ENCODE data around the gene CDC42BPG. TPM values are rescaled to one million over a fixed set of nuclear protein-coding genes. Genes with fewer than 3 reads are reported as not detected.
A peak's percentile ranks its signal among the peaks of the same experiment; 100 is the strongest.

The CDC42BPG gene
- total and polyA plus RNA-seq, 10 of the 15 experiments (the other 5 are each of a cell fraction or from before 2014, with no cell fraction given) = 0.02 to 1.3 (median 0.09) TPM; not detected in 1

DNA sequence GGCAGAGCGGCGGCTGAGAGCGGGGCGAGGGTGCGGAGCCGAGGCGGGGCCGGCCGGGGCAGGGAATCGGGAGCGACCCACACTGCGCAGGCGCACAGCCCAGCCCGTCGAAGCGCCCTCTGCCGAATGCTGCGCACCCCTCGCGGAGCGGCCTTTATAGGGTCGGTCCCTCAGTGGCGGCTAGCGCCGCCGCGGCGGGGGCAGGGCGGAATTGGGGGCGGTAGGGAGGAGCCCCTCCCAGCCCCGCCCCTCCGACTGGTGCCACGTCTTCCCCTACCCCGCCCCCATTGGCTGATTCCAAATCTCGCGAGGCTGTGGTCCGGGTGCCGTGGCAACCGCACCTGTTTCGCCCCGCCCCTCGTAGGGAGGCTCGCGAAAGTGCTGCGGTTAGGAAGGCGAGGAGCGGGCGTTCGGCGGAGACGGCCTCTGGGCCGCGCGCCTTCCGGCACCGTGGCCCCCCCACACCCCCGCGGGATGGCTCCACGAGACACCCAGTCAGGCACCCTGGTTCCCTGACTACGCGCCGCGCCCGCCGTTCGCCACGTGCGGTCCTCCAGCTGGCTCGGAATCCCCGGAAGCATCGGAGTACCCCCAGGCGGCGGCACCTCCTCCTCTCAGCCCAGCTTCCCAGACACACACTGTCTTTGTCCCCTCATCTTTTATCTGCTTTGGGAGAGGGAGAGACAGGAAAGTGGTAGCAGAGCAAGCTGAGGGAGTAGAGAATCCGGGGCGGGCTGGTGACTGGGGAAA, 34.2 kb upstream of the CDC42BPG start, which contains the start of gene EHD1:
Gene EHD1 (minus strand): TSS at position 128 of the 750 bp plus-strand sequence. CDS start 157 bp downstream, outside the sequence.
- CTCF ChIA-PET = interaction anchor here (4.7 to 30.0 kb wide), 3 partner anchors 10 to 22 kb away, joined by 27 to 1208 read pairs (median 63); partner anchors contain the start of gene CDC42BPG
- H3K9me3 ChIP-seq (replicated peaks; ENCODE audit: control insufficient read depth, insufficient read depth, low read length) = no peaks in the 10 kb centered on the region
- POLR2A ChIA-PET = interaction anchor here (0.6 to 19.9 kb wide), 5 partner anchors 9 to 45 kb away, joined by 3 to 620 read pairs (median 4); no protein-coding TSS in a partner anchor
- H3K36me3 ChIP-seq (ENCODE audit: control insufficient read depth in 2 of 2, insufficient read depth in 2 of 2, low read length in 1 of 2) = peaks cover 0 to 5% of the 10 kb centered on the region in 2 experiments; a peak in 2 of 4 replicates
- peak; percentile 92 for DNase-seq (ENCODE audit: low read depth, low spot score)
- peaks cover 55% of the 10 kb centered on the region for H3K79me2 ChIP-seq (ENCODE audit: control insufficient read depth, insufficient read depth, low read length)
- RAD21 ChIA-PET (ENCODE audit: unreplicated experiment) = interaction anchor here (0.8 to 12.5 kb wide), 4 partner anchors 9 to 28 kb away, joined by 3 to 253 read pairs (median 110); no protein-coding TSS in a partner anchor
- WGBS (ENCODE audit: insufficient coverage, insufficient replicate concordance, low lambda C conversion rate, missing lambda C conversion rate) = 2% methylated on average over 65 of the region's 75 CpGs
- peaks cover 30% of the 10 kb centered on the region for H3K4me1 ChIP-seq (ENCODE audit: control insufficient read depth, insufficient read depth, low read length)
- SMC1A ChIA-PET (ENCODE audit: uncharacterized antibody, unreplicated experiment) = interaction anchor here (0.7 to 11.5 kb wide), 4 partner anchors 8 to 28 kb away, joined by 3 to 227 read pairs (median 114); no protein-coding TSS in a partner anchor
- peak; percentile 68 for FAIRE-seq
- H3K4me2 ChIP-seq (ENCODE audit: control insufficient read depth, insufficient read depth) = peak within 1 kb of the TSS; percentile 98
- no peaks in the 10 kb centered on the region for H3K27me3 ChIP-seq (replicated peaks in 1 of 2; ENCODE audit: control insufficient read depth in 2 of 2, insufficient read depth in 2 of 2, low read length in 1 of 2)
- intact Hi-C loops (cut with micrococcal nuclease; ENCODE audit: unreplicated experiment) (loop anchor here (2.0 to 10.0 kb wide), 3 partner anchors 28 to 836 kb away; partner anchors contain the start of genes KAT5 and MAP3K11), in situ Hi-C loops (cut with MboI) (no loop called here)
- peak within 1 kb of the TSS; percentile 96 for H3K4me3 ChIP-seq
- peaks cover 3% of the 10 kb centered on the region; the same call in 1 of the 2 replicates for H4K20me1 ChIP-seq (ENCODE audit: control insufficient read depth, insufficient read depth)
- no TSS peak for BruUV-seq (replicated peaks)
- H3K9ac ChIP-seq (ENCODE audit: control insufficient read depth, insufficient read depth, low read length) = peak within 1 kb of the TSS; percentile 95
- peak within 1 kb of the TSS; percentile 97 for H3K27ac ChIP-seq (ENCODE audit: control insufficient read depth, insufficient read depth)
- H2AFZ ChIP-seq (ENCODE audit: control insufficient read depth, low read depth, low read length) = peak within 1 kb of the TSS; percentile 33; the same call in 1 of the 2 replicates
- peak; percentile 78 for ATAC-seq
- TF ChIP-seq BCL11A (IDR thresholded peaks at IDR 0.05; ENCODE audit: low read depth, low read length) = 0 out of 2 replicates have a peak, but pooled peaks have one; percentile 10
- TF ChIP-seq POU2F2 (IDR thresholded peaks at IDR 0.05; ENCODE audit: borderline replicate concordance, low read depth, low read length) = peak; percentile 98
- TF ChIP-seq TCF12 (IDR thresholded peaks at IDR 0.05; ENCODE audit: low read depth, low read length) = peak; percentile 92
- TF ChIP-seq, protein P1, sequence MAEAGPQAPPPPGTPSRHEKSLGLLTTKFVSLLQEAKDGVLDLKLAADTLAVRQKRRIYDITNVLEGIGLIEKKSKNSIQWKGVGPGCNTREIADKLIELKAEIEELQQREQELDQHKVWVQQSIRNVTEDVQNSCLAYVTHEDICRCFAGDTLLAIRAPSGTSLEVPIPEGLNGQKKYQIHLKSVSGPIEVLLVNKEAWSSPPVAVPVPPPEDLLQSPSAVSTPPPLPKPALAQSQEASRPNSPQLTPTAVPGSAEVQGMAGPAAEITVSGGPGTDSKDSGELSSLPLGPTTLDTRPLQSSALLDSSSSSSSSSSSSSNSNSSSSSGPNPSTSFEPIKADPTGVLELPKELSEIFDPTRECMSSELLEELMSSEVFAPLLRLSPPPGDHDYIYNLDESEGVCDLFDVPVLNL (IDR thresholded peaks at IDR 0.05; ENCODE audit: low read depth, low read length) = no peak
- TF ChIP-seq MEF2A (IDR thresholded peaks at IDR 0.05; ENCODE audit: insufficient read depth, low read depth, low read length) = 0 out of 2 replicates have a peak, but pooled peaks have one; percentile 32
- no peak for TF ChIP-seq RAD51 (IDR thresholded peaks at IDR 0.05)
- no peak; the same call in 1 of the 2 replicates for TF ChIP-seq CREM (IDR thresholded peaks at IDR 0.05; ENCODE audit: low read depth)
- no peak for TF ChIP-seq FOXK2 (IDR thresholded peaks at IDR 0.05)
- no peak for TF ChIP-seq FOS (IDR thresholded peaks at IDR 0.05; ENCODE audit: borderline replicate concordance, extremely low read depth, insufficient read length)
- peak; percentile 70 for TF ChIP-seq NRF1 (conservative IDR thresholded peaks at IDR 0.05; ENCODE audit: low read depth, low read length)
- TF ChIP-seq RAD21 (IDR thresholded peaks at IDR 0.05; ENCODE audit: insufficient read depth, low read depth, low read length) = no peak
- TF ChIP-seq BHLHE40 (IDR thresholded peaks at IDR 0.05; ENCODE audit: borderline replicate concordance in 1 of 2, low read depth in 2 of 2, low read length in 1 of 2) = peak; percentile 91 to 97
- no peak for TF ChIP-seq SUPT20H (IDR thresholded peaks at IDR 0.05; ENCODE audit: borderline replicate concordance, control insufficient read depth, low read depth, low read length)
- TF ChIP-seq POLR2A (IDR thresholded peaks at IDR 0.05; ENCODE audit: low read depth, low read length) = peak; percentile 100
- TF ChIP-seq, protein P2, sequence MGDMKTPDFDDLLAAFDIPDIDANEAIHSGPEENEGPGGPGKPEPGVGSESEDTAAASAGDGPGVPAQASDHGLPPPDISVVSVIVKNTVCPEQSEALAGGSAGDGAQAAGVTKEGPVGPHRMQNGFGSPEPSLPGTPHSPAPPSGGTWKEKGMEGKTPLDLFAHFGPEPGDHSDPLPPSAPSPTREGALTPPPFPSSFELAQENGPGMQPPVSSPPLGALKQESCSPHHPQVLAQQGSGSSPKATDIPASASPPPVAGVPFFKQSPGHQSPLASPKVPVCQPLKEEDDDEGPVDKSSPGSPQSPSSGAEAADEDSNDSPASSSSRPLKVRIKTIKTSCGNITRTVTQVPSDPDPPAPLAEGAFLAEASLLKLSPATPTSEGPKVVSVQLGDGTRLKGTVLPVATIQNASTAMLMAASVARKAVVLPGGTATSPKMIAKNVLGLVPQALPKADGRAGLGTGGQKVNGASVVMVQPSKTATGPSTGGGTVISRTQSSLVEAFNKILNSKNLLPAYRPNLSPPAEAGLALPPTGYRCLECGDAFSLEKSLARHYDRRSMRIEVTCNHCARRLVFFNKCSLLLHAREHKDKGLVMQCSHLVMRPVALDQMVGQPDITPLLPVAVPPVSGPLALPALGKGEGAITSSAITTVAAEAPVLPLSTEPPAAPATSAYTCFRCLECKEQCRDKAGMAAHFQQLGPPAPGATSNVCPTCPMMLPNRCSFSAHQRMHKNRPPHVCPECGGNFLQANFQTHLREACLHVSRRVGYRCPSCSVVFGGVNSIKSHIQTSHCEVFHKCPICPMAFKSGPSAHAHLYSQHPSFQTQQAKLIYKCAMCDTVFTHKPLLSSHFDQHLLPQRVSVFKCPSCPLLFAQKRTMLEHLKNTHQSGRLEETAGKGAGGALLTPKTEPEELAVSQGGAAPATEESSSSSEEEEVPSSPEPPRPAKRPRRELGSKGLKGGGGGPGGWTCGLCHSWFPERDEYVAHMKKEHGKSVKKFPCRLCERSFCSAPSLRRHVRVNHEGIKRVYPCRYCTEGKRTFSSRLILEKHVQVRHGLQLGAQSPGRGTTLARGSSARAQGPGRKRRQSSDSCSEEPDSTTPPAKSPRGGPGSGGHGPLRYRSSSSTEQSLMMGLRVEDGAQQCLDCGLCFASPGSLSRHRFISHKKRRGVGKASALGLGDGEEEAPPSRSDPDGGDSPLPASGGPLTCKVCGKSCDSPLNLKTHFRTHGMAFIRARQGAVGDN (IDR thresholded peaks at IDR 0.05) = peak; percentile 58
- TF ChIP-seq STAT1 (conservative IDR thresholded peaks at IDR 0.05) = no peak
- peak; percentile 83 for TF ChIP-seq SP1 (IDR thresholded peaks at IDR 0.05; ENCODE audit: low read depth, low read length)
- TF ChIP-seq DPF2 (IDR thresholded peaks at IDR 0.05) = peak; percentile 88
- no peak for TF ChIP-seq ATF7 (IDR thresholded peaks at IDR 0.05; ENCODE audit: low read depth)
